K562 (cell line): ENCODE measurements around the gene ALG14. TPM values are rescaled to one million over a fixed set of nuclear protein-coding genes. Genes with fewer than 3 reads are reported as not detected.

Experiments
- CBFB ChIP-seq: sonication (generic); formaldehyde crosslinking; IDR thresholded peaks from 2 replicates; pipeline ENCODE4 v1.4.0; 2020; ENCODE audit warnings: mild to moderate bottlenecking, missing genetic modification reagents
- CBX3 ChIP-seq, 2 experiments: IDR thresholded peaks; 1 replicate in 1 of 2; 2 replicates in 1 of 2; pipeline ENCODE4 v1.6.1; 2012; ENCODE audit warnings: inconsistent platforms in 2 of 2, low read length in 2 of 2, borderline replicate concordance in 1 of 2, control low read depth in 1 of 2
- E2F4 ChIP-seq: sonication (generic); formaldehyde crosslinking; IDR thresholded peaks from 2 replicates; pipeline ENCODE4 v1.8.0; 2022; ENCODE audit warnings: mild to moderate bottlenecking, low read depth, missing genetic modification reagents
- HDAC6 ChIP-seq: IDR thresholded peaks from 2 replicates; pipeline ENCODE4 v1.6.1; 2012; ENCODE audit warnings: low read depth, mild to moderate bottlenecking, control low read depth, inconsistent platforms, low read length, moderate library complexity
- HMG20A ChIP-seq: fragments of 450-650 bp; formaldehyde crosslinking; conservative IDR thresholded peaks from 2 replicates; pipeline ENCODE4 v1.4.0; 2020; ENCODE audit warnings: mild to moderate bottlenecking, mixed read lengths
- HMGN3 ChIP-seq: IDR thresholded peaks from 2 replicates; pipeline ENCODE4 v1.6.1; 2011; ENCODE audit warnings: borderline replicate concordance, low read depth, mild to moderate bottlenecking, mixed read lengths, low read length; ENCODE audit not compliant: insufficient read length; ENCODE audit errors: extremely low read depth
- MECOM ChIP-seq: fragments of 250-450 bp; sonication (Bioruptor Pico); IDR thresholded peaks from 2 replicates; pipeline ENCODE4 v1.8.0; 2022; ENCODE audit warnings: inconsistent platforms
- MIER1 ChIP-seq: fragments of 450-650 bp; IDR thresholded peaks from 2 replicates; pipeline ENCODE4 v1.6.1; 2016; ENCODE audit warnings: antibody characterized with exemption, mild to moderate bottlenecking, low read depth
- MITF ChIP-seq: IDR thresholded peaks from 2 replicates; pipeline ENCODE4 v1.6.1; 2014; ENCODE audit warnings: antibody characterized with exemption
- NONO ChIP-seq, 2 experiments: fragments of 200-400 bp in 1 of 2; fragments of 450-650 bp in 1 of 2; formaldehyde crosslinking in 1 of 2; IDR thresholded peaks; 2 replicates each; pipeline ENCODE4 v1.6.1; 2017; ENCODE audit warnings: low read depth in 2 of 2, mild to moderate bottlenecking in 2 of 2, moderate library complexity in 2 of 2, low read length in 1 of 2
- RREB1 ChIP-seq: fragments of 250-450 bp; sonication (Bioruptor Pico); IDR thresholded peaks from 2 replicates; pipeline ENCODE4 v1.4.0; 2020
- SMC3 ChIP-seq: conservative IDR thresholded peaks from 2 replicates; pipeline ENCODE4 v1.6.1; 2011; ENCODE audit warnings: low read depth, low read length, improper control_type of control experiment; ENCODE audit not compliant: insufficient read depth
- WHSC1 ChIP-seq: IDR thresholded peaks from one replicate; pipeline ENCODE4 v1.6.1; 2012; ENCODE audit warnings: low read length, control low read depth, inconsistent platforms
- ZBTB17 ChIP-seq: fragments of 450-650 bp; formaldehyde crosslinking; IDR thresholded peaks from 2 replicates; pipeline ENCODE4 v1.4.0; 2020; ENCODE audit warnings: mild to moderate bottlenecking
- ZBTB34 ChIP-seq: fragments of 250-450 bp; sonication (Bioruptor Pico); IDR thresholded peaks from 2 replicates; pipeline ENCODE4 v1.8.0; 2021; ENCODE audit warnings: mild to moderate bottlenecking, moderate library complexity
- ZNF217 ChIP-seq: sonication (generic); formaldehyde crosslinking; IDR thresholded peaks from 2 replicates; pipeline ENCODE4 v1.8.0; 2022; ENCODE audit warnings: mild to moderate bottlenecking, missing genetic modification reagents
- ZNF436 ChIP-seq: fragments of 250-450, 450-650 bp; sonication (Bioruptor Pico); formaldehyde crosslinking; IDR thresholded peaks from 2 replicates; pipeline ENCODE4 v1.7.0; 2020; ENCODE audit warnings: mild to moderate bottlenecking
- polyA plus RNA-seq, 8 experiments: library from polyadenylated mRNA; depleted of rRNA in 4 of 8; stranded (reverse) in 5 of 8; unstranded in 3 of 8; fragments of >200 nt; fragmentation: Nextera tagmentation in 2 of 8; fragmentation: Illumina TruSeq in 1 of 8; extraction: Ambion mirVana in 2 of 8; extraction: Trizol in 1 of 8; gene quantifications; 2 replicates each; pipeline versions ENCODE4 v1.2.1 to v1.2.3, GENCODE V29; 2011 to 2014; ENCODE audit warnings: inconsistent platforms in 1 of 8, missing spikeins in 1 of 8
- total RNA-seq, 7 experiments: library from RNA; depleted of rRNA in 6 of 7; stranded (reverse); fragments of >200 nt in 6 of 7; fragmentation: Illumina TruSeq in 2 of 7; extraction: Trizol in 2 of 7; gene quantifications; 2 replicates each; pipeline versions ENCODE4 v1.2.1 to v1.2.3, GENCODE V29; 2011 to 2021; ENCODE audit warnings: low replicate concordance in 1 of 7
- TF ChIP-seq, protein P1 (sequence below): fragments of 250-450 bp; sonication (Bioruptor Pico); IDR thresholded peaks from 2 replicates; pipeline ENCODE4 v1.9.0; 2021; ENCODE audit warnings: mild to moderate bottlenecking

Gene ALG14
- total and polyA plus RNA-seq, 9 of the 15 experiments (the other 6 are each of a cell fraction or from before 2014, with no cell fraction given) = 2.8 to 16.2 (median 4.9) TPM

DNA sequence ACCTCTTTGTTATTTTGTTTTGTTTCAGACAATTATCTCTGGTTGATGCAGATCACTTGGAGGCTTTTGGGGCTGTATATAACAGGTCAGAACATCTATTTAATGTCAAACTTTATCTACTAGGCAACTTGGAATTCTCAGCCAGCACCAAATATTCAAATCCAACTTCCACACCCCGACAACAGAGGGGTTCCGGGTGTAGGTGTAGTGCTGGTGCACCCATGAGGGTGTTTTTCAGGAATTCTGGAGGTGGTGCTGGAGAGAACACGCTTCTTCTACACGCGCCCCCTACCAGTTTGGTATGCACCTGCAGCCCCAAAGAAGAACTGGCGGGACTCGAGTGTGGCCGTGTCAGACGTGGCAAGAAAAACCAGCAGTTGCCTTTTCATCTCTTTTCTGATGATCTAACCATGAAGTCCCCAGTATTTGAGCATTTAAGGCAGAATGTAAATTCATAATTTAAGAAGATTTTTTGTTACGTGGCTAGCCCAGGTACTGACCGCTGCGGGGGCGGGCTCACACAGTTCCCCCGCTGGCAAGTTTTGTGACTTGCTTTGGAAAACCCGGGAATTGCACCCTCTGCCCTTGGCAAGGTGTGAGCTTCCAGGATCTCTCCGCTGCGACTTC lies 43.9 kb upstream of the ALG14 start (continued):
- TF ChIP-seq RREB1 (CRISPR knock-in tag) (no peak), HMG20A (no peak), HDAC6 (no peak), MITF (no peak), E2F4 (CRISPR knock-in tag) (no peak), WHSC1 (no peak), ZBTB17 (no peak), HMGN3 (no peak), ZNF217 (CRISPR knock-in tag) (no peak), ZNF436 (CRISPR knock-in tag) (no peak), MECOM (CRISPR knock-in tag) (no peak), SMC3 (peak; percentile 43; the same call in 1 of the 2 replicates), NONO (IDR thresholded peaks at IDR 0.05; ENCODE audit: low read depth in 2 of 2, low read length in 1 of 2) (no peak), CBFB (CRISPR knock-in tag) (no peak), ZBTB34 (CRISPR knock-in tag) (no peak), MIER1 (no peak), CBX3 (IDR thresholded peaks at IDR 0.05; ENCODE audit: borderline replicate concordance in 1 of 2, low read length in 2 of 2) (0 out of 3 replicates have a peak, but pooled peaks of 1 of the 2 experiments have one; percentile 37)
- TF ChIP-seq, protein P1, sequence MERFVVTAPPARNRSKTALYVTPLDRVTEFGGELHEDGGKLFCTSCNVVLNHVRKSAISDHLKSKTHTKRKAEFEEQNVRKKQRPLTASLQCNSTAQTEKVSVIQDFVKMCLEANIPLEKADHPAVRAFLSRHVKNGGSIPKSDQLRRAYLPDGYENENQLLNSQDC = no peak
